ENCODE measurements around the gene CHRM3. TPM values are rescaled to one million over a fixed set of nuclear protein-coding genes. Genes with fewer than 3 reads are reported as not detected.

Gene CHRM3
- total and polyA plus RNA-seq, 2 donors (not counting 1 experiment from before 2014, with no cell fraction given) = not detected

DNA sequence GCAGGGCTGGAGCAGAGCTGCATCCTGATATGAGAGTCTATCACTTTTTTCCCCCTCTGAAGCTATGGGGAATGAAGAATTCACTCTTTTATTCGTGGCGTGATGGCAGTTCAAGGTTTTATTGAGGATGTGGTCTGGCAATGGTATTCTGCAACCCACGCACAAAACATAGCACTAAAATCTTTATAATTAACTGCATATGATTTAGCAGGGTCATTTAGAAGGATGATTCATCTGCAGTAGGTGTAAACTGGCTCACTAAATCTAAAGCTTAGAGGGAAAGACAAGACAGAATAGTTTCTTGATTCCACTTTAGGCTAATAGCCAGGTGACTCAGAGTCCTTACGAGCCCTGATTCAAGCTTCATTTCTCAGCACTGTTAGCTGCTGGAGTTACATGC is 25.0 kb upstream of the CHRM3 start:
- Histone ChIP-seq H3K27ac (ENCODE audit: low read length in 2 of 2) (no peak overlapping the region), H3K9ac (ENCODE audit: low read length) (no peak overlapping the region), H3K4me3 (ENCODE audit: control extremely low read depth in 1 of 5, extremely low read depth in 1 of 5, insufficient read depth in 1 of 5, low read depth in 2 of 5, low read length in 4 of 5) (no peak overlapping the region), H3K4me1 (ENCODE audit: control insufficient read depth in 2 of 2, insufficient read depth in 2 of 2, low read length in 2 of 2) (no peaks in the 10 kb centered on the region), H3K27me3 (replicated peaks in 1 of 4; ENCODE audit: control extremely low read depth in 1 of 4, control insufficient read depth in 3 of 4, insufficient read depth in 4 of 4, low read length in 3 of 4) (no peaks in the 10 kb centered on the region), H3K36me3 (replicated peaks in 1 of 2; ENCODE audit: control extremely low read depth in 1 of 2, control insufficient read depth in 1 of 2, extremely low read depth in 1 of 2, insufficient read depth in 2 of 2, low read length in 1 of 2) (no peaks in the 10 kb centered on the region), H4K20me1 (ENCODE audit: control insufficient read depth, insufficient read depth, low read length, poor library complexity, severe bottlenecking) (no peaks in the 10 kb centered on the region), H3K9me3 (ENCODE audit: control extremely low read depth in 1 of 3, control insufficient read depth in 2 of 3, insufficient read depth in 1 of 3, low read length in 2 of 3) (no peaks in the 10 kb centered on the region), H3K79me2 (ENCODE audit: control insufficient read depth, insufficient read depth, low read length) (no peaks in the 10 kb centered on the region), H3K4me2 (replicated peaks; ENCODE audit: low read depth, low read length, poor library complexity, severe bottlenecking) (no peak overlapping the region), H2AFZ (ENCODE audit: insufficient read depth, low read depth, low read length, poor library complexity, severe bottlenecking) (no peak overlapping the region)
- WGBS (ENCODE audit: insufficient coverage) = 100% methylated on average over 1 of the region's 4 CpGs
- ChIA-PET CTCF (no interaction called here), POLR2A (no interaction called here)
- no peak for DNase-seq
- intact Hi-C loops (cut with micrococcal nuclease) = no loop called here
- no peak for TF ChIP-seq EZH2 (IDR thresholded peaks at IDR 0.05; ENCODE audit: borderline replicate concordance, insufficient read depth, low read depth, low read length, poor library complexity, severe bottlenecking)
- TF ChIP-seq, protein P1, sequence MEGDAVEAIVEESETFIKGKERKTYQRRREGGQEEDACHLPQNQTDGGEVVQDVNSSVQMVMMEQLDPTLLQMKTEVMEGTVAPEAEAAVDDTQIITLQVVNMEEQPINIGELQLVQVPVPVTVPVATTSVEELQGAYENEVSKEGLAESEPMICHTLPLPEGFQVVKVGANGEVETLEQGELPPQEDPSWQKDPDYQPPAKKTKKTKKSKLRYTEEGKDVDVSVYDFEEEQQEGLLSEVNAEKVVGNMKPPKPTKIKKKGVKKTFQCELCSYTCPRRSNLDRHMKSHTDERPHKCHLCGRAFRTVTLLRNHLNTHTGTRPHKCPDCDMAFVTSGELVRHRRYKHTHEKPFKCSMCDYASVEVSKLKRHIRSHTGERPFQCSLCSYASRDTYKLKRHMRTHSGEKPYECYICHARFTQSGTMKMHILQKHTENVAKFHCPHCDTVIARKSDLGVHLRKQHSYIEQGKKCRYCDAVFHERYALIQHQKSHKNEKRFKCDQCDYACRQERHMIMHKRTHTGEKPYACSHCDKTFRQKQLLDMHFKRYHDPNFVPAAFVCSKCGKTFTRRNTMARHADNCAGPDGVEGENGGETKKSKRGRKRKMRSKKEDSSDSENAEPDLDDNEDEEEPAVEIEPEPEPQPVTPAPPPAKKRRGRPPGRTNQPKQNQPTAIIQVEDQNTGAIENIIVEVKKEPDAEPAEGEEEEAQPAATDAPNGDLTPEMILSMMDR (IDR thresholded peaks at IDR 0.05) = no peak
- H3K27ac Mint-ChIP-seq = no peak overlapping the region
- ATAC-seq (ENCODE audit: low read depth) = no peak
- no peaks in the 10 kb centered on the region for H3K27me3 Mint-ChIP-seq
- no peak overlapping the region for H3K4me3 Mint-ChIP-seq
- H3K4me1 Mint-ChIP-seq = no peaks in the 10 kb centered on the region
- H3K9me3 Mint-ChIP-seq (ENCODE audit: insufficient read depth) = no peaks in the 10 kb centered on the region

DNA sequence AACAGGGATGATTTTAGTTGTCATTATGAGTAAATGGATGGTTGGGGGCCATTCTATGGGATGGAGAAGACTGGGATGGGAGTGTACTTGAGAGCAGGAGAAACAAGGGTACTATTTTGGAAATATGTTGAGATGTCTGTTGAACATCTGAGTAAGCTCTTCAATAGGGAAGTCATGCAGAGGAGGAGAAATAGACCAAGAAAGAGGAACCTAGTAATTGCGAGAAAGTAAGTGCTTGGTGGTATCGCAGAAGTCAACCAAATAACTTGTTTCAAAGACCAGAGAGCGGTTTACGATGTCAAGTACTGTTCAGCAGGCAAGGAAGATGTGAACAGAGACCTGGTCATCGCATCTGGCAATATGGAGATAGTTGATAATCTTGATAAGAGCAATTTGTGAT is 22.4 kb upstream of the CHRM3 start:
- Histone ChIP-seq H3K36me3 (replicated peaks in 1 of 2; ENCODE audit: control extremely low read depth in 1 of 2, control insufficient read depth in 1 of 2, extremely low read depth in 1 of 2, insufficient read depth in 2 of 2, low read length in 1 of 2) (no peaks in the 10 kb centered on the region), H3K9ac (ENCODE audit: low read length) (no peak overlapping the region), H3K27me3 (replicated peaks in 1 of 4; ENCODE audit: control extremely low read depth in 1 of 4, control insufficient read depth in 3 of 4, insufficient read depth in 4 of 4, low read length in 3 of 4) (no peaks in the 10 kb centered on the region), H3K79me2 (ENCODE audit: control insufficient read depth, insufficient read depth, low read length) (no peaks in the 10 kb centered on the region), H3K4me3 (ENCODE audit: control extremely low read depth in 1 of 5, extremely low read depth in 1 of 5, insufficient read depth in 1 of 5, low read depth in 2 of 5, low read length in 4 of 5) (no peak overlapping the region), H2AFZ (ENCODE audit: insufficient read depth, low read depth, low read length, poor library complexity, severe bottlenecking) (no peak overlapping the region), H3K4me1 (ENCODE audit: control insufficient read depth in 2 of 2, insufficient read depth in 2 of 2, low read length in 2 of 2) (no peaks in the 10 kb centered on the region), H3K27ac (ENCODE audit: low read length in 2 of 2) (no peak overlapping the region), H4K20me1 (ENCODE audit: control insufficient read depth, insufficient read depth, low read length, poor library complexity, severe bottlenecking) (no peaks in the 10 kb centered on the region), H3K4me2 (replicated peaks; ENCODE audit: low read depth, low read length, poor library complexity, severe bottlenecking) (no peak overlapping the region), H3K9me3 (ENCODE audit: control extremely low read depth in 1 of 3, control insufficient read depth in 2 of 3, insufficient read depth in 1 of 3, low read length in 2 of 3) (no peaks in the 10 kb centered on the region)
- 71% methylated on average over 5 of the region's 5 CpGs for WGBS (ENCODE audit: insufficient coverage)
- ChIA-PET CTCF (no interaction called here), POLR2A (no interaction called here)
- Mint-ChIP-seq H3K27me3 (no peaks in the 10 kb centered on the region), H3K27ac (no peak overlapping the region), H3K4me1 (no peaks in the 10 kb centered on the region), H3K4me3 (no peak overlapping the region), H3K9me3 (ENCODE audit: insufficient read depth) (no peaks in the 10 kb centered on the region)
- no peak for ATAC-seq (ENCODE audit: low read depth)
- DNase-seq = no peak
- TF ChIP-seq, protein P1 (IDR thresholded peaks at IDR 0.05) = no peak
- no peak for TF ChIP-seq EZH2 (IDR thresholded peaks at IDR 0.05; ENCODE audit: borderline replicate concordance, insufficient read depth, low read depth, low read length, poor library complexity, severe bottlenecking)
- intact Hi-C loops (cut with micrococcal nuclease) = no loop called here
